Lower leg skin (tissue), 3 donors: Measurements from ENCODE around the gene SUN2.

Source experiments
- POLR2A ChIP-seq, 2 donors: fragments of 450-650 bp; IDR thresholded peaks; one replicate each; pipeline ENCODE4 v1.6.1; 2016 to 2017; ENCODE audit warnings: antibody characterized with exemption in 2 of 2, mild to moderate bottlenecking in 1 of 2, moderate library complexity in 1 of 2
- TF ChIP-seq, protein P1 (sequence below), 3 donors: fragments of 450-650 bp; IDR thresholded peaks; one replicate each; pipeline ENCODE4 v1.5.1; 2016; ENCODE audit warnings: antibody characterized with exemption in 3 of 3, mild to moderate bottlenecking in 3 of 3, moderate library complexity in 2 of 3

DNA sequence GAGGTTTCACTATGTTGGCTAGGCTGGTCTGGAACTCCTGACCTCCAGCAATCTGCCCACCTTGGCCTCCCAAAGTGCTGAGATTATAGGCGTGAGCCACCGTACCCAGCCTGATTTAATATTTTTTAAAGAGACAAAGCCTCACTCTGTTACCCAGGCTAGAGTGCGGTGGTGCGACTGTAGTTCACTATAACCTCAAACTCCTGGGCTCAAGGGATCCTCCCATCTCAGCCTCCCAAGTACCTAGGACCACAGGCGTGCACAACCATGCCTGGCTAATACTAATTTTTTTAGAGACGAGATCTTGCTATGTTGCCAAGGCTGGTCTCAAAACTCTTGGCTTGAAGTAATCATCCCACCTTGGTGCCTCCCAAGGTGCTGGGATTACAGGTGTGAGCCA is 36.6 kb downstream of the SUN2 start:
- TF ChIP-seq, protein P1, sequence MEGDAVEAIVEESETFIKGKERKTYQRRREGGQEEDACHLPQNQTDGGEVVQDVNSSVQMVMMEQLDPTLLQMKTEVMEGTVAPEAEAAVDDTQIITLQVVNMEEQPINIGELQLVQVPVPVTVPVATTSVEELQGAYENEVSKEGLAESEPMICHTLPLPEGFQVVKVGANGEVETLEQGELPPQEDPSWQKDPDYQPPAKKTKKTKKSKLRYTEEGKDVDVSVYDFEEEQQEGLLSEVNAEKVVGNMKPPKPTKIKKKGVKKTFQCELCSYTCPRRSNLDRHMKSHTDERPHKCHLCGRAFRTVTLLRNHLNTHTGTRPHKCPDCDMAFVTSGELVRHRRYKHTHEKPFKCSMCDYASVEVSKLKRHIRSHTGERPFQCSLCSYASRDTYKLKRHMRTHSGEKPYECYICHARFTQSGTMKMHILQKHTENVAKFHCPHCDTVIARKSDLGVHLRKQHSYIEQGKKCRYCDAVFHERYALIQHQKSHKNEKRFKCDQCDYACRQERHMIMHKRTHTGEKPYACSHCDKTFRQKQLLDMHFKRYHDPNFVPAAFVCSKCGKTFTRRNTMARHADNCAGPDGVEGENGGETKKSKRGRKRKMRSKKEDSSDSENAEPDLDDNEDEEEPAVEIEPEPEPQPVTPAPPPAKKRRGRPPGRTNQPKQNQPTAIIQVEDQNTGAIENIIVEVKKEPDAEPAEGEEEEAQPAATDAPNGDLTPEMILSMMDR (IDR thresholded peaks at IDR 0.05), result no peak
- TF ChIP-seq POLR2A (IDR thresholded peaks at IDR 0.05), result no peak
